CD4-positive, CD25-positive, alpha-beta regulatory T cell (primary cell): ENCODE data around the gene PSMD2. TPM values are rescaled to one million over a fixed set of nuclear protein-coding genes. Genes with fewer than 3 reads are reported as not detected.

Experiments
- ATAC-seq, 2 donors: fragments of 150-1000 bp; cut with Tn5 transposase; one replicate each; pipeline ENCODE4 v1.10.0; 2021; ENCODE audit warnings: low read depth in 2 of 2, moderate number of reproducible peaks in 2 of 2, moderate library complexity in 1 of 2
- DNase-seq, 3 donors: peaks; one replicate each; pipeline versions ENCODE4 v3.0.0 to v3.0.0-alpha.2; 2012 to 2022; ENCODE audit warnings: mixed read lengths in 1 of 3
- H3K27ac ChIP-seq: one replicate; pipeline ENCODE4 v1.7.0; 2013; ENCODE audit warnings: mild to moderate bottlenecking, low read length; ENCODE audit not compliant: insufficient read depth, poor library complexity, severe bottlenecking
- H3K27me3 ChIP-seq: one replicate; pipeline ENCODE4 v1.7.0; 2013; ENCODE audit warnings: low read length; ENCODE audit not compliant: control insufficient read depth, insufficient read depth
- H3K36me3 ChIP-seq: one replicate; pipeline ENCODE4 v1.7.0; 2013; ENCODE audit warnings: mild to moderate bottlenecking, low read length, moderate library complexity; ENCODE audit not compliant: control insufficient read depth, insufficient read depth
- H3K4me1 ChIP-seq: 2 replicates; pipeline ENCODE4 v1.7.0; 2013; ENCODE audit warnings: mild to moderate bottlenecking, low read length; ENCODE audit not compliant: insufficient read depth, control insufficient read depth, poor library complexity, severe bottlenecking
- H3K4me3 ChIP-seq: one replicate; pipeline ENCODE4 v1.7.0; 2013; ENCODE audit warnings: low read depth, mild to moderate bottlenecking, low read length, moderate library complexity
- H3K9me3 ChIP-seq, 2 experiments: 1 replicate in 1 of 2; 2 replicates in 1 of 2; pipeline ENCODE4 v1.7.0; 2013; ENCODE audit warnings: low read length in 2 of 2, mild to moderate bottlenecking in 1 of 2, moderate library complexity in 1 of 2; ENCODE audit not compliant: control insufficient read depth in 2 of 2
- H3K27ac Mint-ChIP-seq, 3 donors: one replicate each; pipeline ENCODE4 v1.8.0; 2020 to 2022; ENCODE audit warnings: mild to moderate bottlenecking in 3 of 3, mixed read lengths in 3 of 3, moderate library complexity in 2 of 3
- H3K27me3 Mint-ChIP-seq: one replicate; pipeline ENCODE4 v1.8.0; 2022; ENCODE audit warnings: mild to moderate bottlenecking, mixed read lengths
- H3K36me3 Mint-ChIP-seq: one replicate; pipeline ENCODE4 v1.8.0; 2020; ENCODE audit warnings: mixed read lengths
- H3K4me1 Mint-ChIP-seq, 4 donors: one replicate each; pipeline ENCODE4 v1.8.0; 2020 to 2022; ENCODE audit warnings: mixed read lengths in 4 of 4, mild to moderate bottlenecking in 1 of 4
- H3K4me3 Mint-ChIP-seq, 4 donors: one replicate each; pipeline ENCODE4 v1.8.0; 2020 to 2022; ENCODE audit warnings: mild to moderate bottlenecking in 4 of 4, mixed read lengths in 4 of 4, moderate library complexity in 3 of 4
- H3K9me3 Mint-ChIP-seq, 7 donors: one replicate each; pipeline ENCODE4 v1.8.0; 2020 to 2022; ENCODE audit warnings: mixed read lengths in 7 of 7, mild to moderate bottlenecking in 3 of 7, moderate library complexity in 2 of 7
- polyA plus RNA-seq, 4 donors: library from polyadenylated mRNA; unstranded; fragments of 300-500 nt; fragmentation: Illumina TruSeq; gene quantifications; one replicate each; pipeline ENCODE4 v1.2.3, GENCODE V29; 2021
- total RNA-seq: library from RNA; stranded (reverse); gene quantifications from one replicate; pipeline ENCODE4 v1.2.3, GENCODE V29; 2022

PSMD2 gene
- total and polyA plus RNA-seq, 5 donors from 2014 or later = 151 to 206 (median 179) TPM

- no peak for ATAC-seq
- peak in 1 of 3 donors; percentile 25 for DNase-seq
- Mint-ChIP-seq H3K36me3 (peaks cover 16% of the 10 kb centered on the region), H3K4me1 (peaks cover 0 to 5% (median 2%) of the 10 kb centered on the region in 4 donors), H3K27me3 (no peaks in the 10 kb centered on the region), H3K4me3 (no peak overlapping the region), H3K9me3 (no peaks in the 10 kb centered on the region), H3K27ac (peak overlapping the region in 1 of 3 donors; percentile 78)
- Histone ChIP-seq H3K9me3 (no peaks in the 10 kb centered on the region), H3K4me3 (no peak overlapping the region), H3K36me3 (no peaks in the 10 kb centered on the region), H3K4me1 (no peaks in the 10 kb centered on the region), H3K27ac (no peak overlapping the region), H3K27me3 (no peaks in the 10 kb centered on the region)
These were observed 46.5 kb downstream of the PSMD2 start for GRCh38 chr3:184345317-184346144.

- H3K27ac ChIP-seq = no peak overlapping the region
- Mint-ChIP-seq H3K27me3 (no peaks in the 10 kb centered on the region), H3K27ac (no peak overlapping the region), H3K4me3 (no peak overlapping the region), H3K36me3 (peaks cover 11% of the 10 kb centered on the region), H3K9me3 (no peaks in the 10 kb centered on the region), H3K4me1 (no peaks in the 10 kb centered on the region)
- no peaks in the 10 kb centered on the region for H3K9me3 ChIP-seq
- H3K27me3 ChIP-seq = no peaks in the 10 kb centered on the region
- ATAC-seq (no peak), DNase-seq (no peak)
- H3K36me3 ChIP-seq = no peaks in the 10 kb centered on the region
- H3K4me3 ChIP-seq = no peak overlapping the region
- no peaks in the 10 kb centered on the region for H3K4me1 ChIP-seq
These were observed 47.6 kb downstream of the PSMD2 start for GRCh38 chr3:184346480-184347190.

GRCh38 chr3:184347321-184348056 is 48.4 kb downstream of the PSMD2 start:
- Mint-ChIP-seq H3K27ac (peak overlapping the region in 1 of 3 donors; percentile 56), H3K27me3 (no peaks in the 10 kb centered on the region), H3K4me1 (no peaks in the 10 kb centered on the region), H3K4me3 (no peak overlapping the region), H3K36me3 (peaks cover 10% of the 10 kb centered on the region), H3K9me3 (no peaks in the 10 kb centered on the region)
- H3K27me3 ChIP-seq = no peaks in the 10 kb centered on the region
- H3K36me3 ChIP-seq = no peaks in the 10 kb centered on the region
- H3K27ac ChIP-seq = no peak overlapping the region
- ATAC-seq (no peak), DNase-seq (no peak)
- no peaks in the 10 kb centered on the region for H3K4me1 ChIP-seq
- H3K9me3 ChIP-seq = no peaks in the 10 kb centered on the region
- H3K4me3 ChIP-seq = no peak overlapping the region

GRCh38 chr3:184348057-184348382 is 49.0 kb downstream of the PSMD2 start:
- H3K27ac ChIP-seq = no peak overlapping the region
- no peaks in the 10 kb centered on the region for H3K36me3 ChIP-seq
- no peaks in the 10 kb centered on the region for H3K9me3 ChIP-seq
- H3K4me1 ChIP-seq = no peaks in the 10 kb centered on the region
- Mint-ChIP-seq H3K27me3 (no peaks in the 10 kb centered on the region), H3K27ac (no peak overlapping the region), H3K4me1 (no peaks in the 10 kb centered on the region), H3K9me3 (no peaks in the 10 kb centered on the region), H3K36me3 (peaks cover 7% of the 10 kb centered on the region), H3K4me3 (no peak overlapping the region)
- H3K4me3 ChIP-seq = no peak overlapping the region
- ATAC-seq (no peak), DNase-seq (no peak)
- no peaks in the 10 kb centered on the region for H3K27me3 ChIP-seq

- Histone ChIP-seq H3K4me3 (no peak overlapping the region), H3K9me3 (no peaks in the 10 kb centered on the region), H3K4me1 (peaks cover 4% of the 10 kb centered on the region), H3K36me3 (no peaks in the 10 kb centered on the region), H3K27me3 (no peaks in the 10 kb centered on the region), H3K27ac (no peak overlapping the region)
- no peaks in the 10 kb centered on the region for H3K27me3 Mint-ChIP-seq
- H3K9me3 Mint-ChIP-seq = no peaks in the 10 kb centered on the region
- no peaks in the 10 kb centered on the region for H3K4me1 Mint-ChIP-seq
- no peak for DNase-seq
- no peak overlapping the region for H3K27ac Mint-ChIP-seq
- peaks cover 3% of the 10 kb centered on the region for H3K36me3 Mint-ChIP-seq
- H3K4me3 Mint-ChIP-seq = no peak overlapping the region
- no peak for ATAC-seq
These were observed 50.8 kb downstream of the PSMD2 start for GRCh38 chr3:184349563-184350470.

GRCh38 chr3:184350618-184351017 is 51.6 kb downstream of the PSMD2 start:
- H3K27me3 Mint-ChIP-seq = peaks cover 4% of the 10 kb centered on the region
- H3K36me3 ChIP-seq = no peaks in the 10 kb centered on the region
- no peak overlapping the region for H3K27ac Mint-ChIP-seq
- H3K27ac ChIP-seq = no peak overlapping the region
- no peak overlapping the region for H3K4me3 ChIP-seq
- ATAC-seq = no peak
- no peaks in the 10 kb centered on the region for H3K27me3 ChIP-seq
- no peak for DNase-seq
- peaks cover 4% of the 10 kb centered on the region for H3K4me1 ChIP-seq
- H3K36me3 Mint-ChIP-seq = peaks cover 6% of the 10 kb centered on the region
- H3K9me3 ChIP-seq = no peaks in the 10 kb centered on the region
- no peaks in the 10 kb centered on the region for H3K9me3 Mint-ChIP-seq
- H3K4me1 Mint-ChIP-seq = no peaks in the 10 kb centered on the region
- H3K4me3 Mint-ChIP-seq = no peak overlapping the region

GRCh38 chr3:184351511-184352148 is 52.6 kb downstream of the PSMD2 start:
- H3K4me1 Mint-ChIP-seq = no peaks in the 10 kb centered on the region
- no peak overlapping the region for H3K27ac Mint-ChIP-seq
- DNase-seq = no peak
- Histone ChIP-seq H3K27me3 (no peaks in the 10 kb centered on the region), H3K9me3 (no peaks in the 10 kb centered on the region), H3K4me3 (no peak overlapping the region), H3K4me1 (peaks cover 4% of the 10 kb centered on the region), H3K36me3 (no peaks in the 10 kb centered on the region), H3K27ac (no peak overlapping the region)
- no peaks in the 10 kb centered on the region for H3K9me3 Mint-ChIP-seq
- no peak overlapping the region for H3K4me3 Mint-ChIP-seq
- peaks cover 5% of the 10 kb centered on the region for H3K36me3 Mint-ChIP-seq
- no peak for ATAC-seq
- H3K27me3 Mint-ChIP-seq = peaks cover 4% of the 10 kb centered on the region
